ENCODE data around the gene NFYA.

DNA sequence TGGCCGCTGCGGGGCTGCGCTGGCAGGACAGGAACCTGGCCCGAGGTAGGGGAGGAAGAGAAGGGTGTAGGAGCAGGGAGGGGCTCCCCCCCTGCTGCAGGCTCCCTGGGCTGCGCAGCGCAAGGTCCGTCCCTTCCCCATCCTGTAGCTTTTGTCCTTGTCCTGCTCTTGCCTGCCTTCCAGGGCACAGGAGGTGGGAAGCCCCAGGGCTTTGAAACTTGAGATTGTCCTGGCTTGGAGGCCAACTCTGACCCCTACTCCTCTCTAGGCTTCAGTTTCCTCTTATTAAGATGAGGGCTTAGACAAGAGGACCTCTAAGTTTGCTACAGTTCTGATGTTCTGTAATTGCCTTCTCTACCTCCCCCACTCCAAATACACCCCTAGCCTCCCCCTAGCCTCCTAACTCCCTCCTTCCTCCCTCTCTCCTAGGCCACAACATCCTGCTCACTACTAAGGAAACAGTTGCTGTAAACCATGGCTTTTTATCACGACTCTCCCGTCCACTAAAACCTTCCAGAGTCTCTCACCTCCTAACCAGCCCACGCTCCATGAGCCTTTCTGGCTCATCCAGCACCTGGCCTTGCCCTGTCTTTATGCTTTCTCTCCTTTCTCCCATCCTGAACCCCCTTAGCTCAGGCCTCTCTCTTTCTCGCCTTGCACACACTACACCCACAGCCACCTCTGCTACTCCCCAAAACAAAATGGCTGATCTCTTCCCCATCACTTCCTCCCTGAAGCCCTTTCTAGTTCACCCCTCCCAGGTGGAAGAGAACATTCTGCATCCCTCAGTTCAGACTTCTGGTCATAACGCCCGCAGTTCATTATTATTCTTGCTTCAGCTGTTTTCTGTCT lies 44.0 kb upstream of the NFYA start:
- TF ChIP-seq, protein P1, sequence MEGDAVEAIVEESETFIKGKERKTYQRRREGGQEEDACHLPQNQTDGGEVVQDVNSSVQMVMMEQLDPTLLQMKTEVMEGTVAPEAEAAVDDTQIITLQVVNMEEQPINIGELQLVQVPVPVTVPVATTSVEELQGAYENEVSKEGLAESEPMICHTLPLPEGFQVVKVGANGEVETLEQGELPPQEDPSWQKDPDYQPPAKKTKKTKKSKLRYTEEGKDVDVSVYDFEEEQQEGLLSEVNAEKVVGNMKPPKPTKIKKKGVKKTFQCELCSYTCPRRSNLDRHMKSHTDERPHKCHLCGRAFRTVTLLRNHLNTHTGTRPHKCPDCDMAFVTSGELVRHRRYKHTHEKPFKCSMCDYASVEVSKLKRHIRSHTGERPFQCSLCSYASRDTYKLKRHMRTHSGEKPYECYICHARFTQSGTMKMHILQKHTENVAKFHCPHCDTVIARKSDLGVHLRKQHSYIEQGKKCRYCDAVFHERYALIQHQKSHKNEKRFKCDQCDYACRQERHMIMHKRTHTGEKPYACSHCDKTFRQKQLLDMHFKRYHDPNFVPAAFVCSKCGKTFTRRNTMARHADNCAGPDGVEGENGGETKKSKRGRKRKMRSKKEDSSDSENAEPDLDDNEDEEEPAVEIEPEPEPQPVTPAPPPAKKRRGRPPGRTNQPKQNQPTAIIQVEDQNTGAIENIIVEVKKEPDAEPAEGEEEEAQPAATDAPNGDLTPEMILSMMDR (IDR thresholded peaks at IDR 0.05; ENCODE audit: poor library complexity), result no peak
- no peak for TF ChIP-seq EZH2 (IDR thresholded peaks at IDR 0.05; ENCODE audit: borderline replicate concordance)
- no peak for TF ChIP-seq EZH2phosphoT487 (IDR thresholded peaks at IDR 0.05; ENCODE audit: low read depth, severe bottlenecking, unreplicated experiment)

Data from hepatocyte (in vitro differentiated cells).